ENCODE measurements around the gene WDFY3. TPM values are rescaled to one million over a fixed set of nuclear protein-coding genes. Genes with fewer than 3 reads are reported as not detected.

The WDFY3 gene
- total RNA-seq, 1 donor = 18.1 TPM

GRCh38 chr4:84931961-84932360, 34.5 kb downstream of the WDFY3 start:
- H3K4me3 ChIP-seq (ENCODE audit: low read length) = no peak overlapping the region
- H3K9me3 ChIP-seq (ENCODE audit: low read depth, low read length) = no peaks in the 10 kb centered on the region
- H3K27me3 ChIP-seq (ENCODE audit: insufficient read depth, low read length) = no peaks in the 10 kb centered on the region
- no peaks in the 10 kb centered on the region for H3K4me1 ChIP-seq (ENCODE audit: insufficient read depth, low read length)

GRCh38 chr4:84931274-84931673, 35.2 kb downstream of the WDFY3 start:
- H3K27me3 ChIP-seq (ENCODE audit: insufficient read depth, low read length) = no peaks in the 10 kb centered on the region
- H3K9me3 ChIP-seq (ENCODE audit: low read depth, low read length) = no peaks in the 10 kb centered on the region
- H3K4me3 ChIP-seq (ENCODE audit: low read length) = no peak overlapping the region
- no peaks in the 10 kb centered on the region for H3K4me1 ChIP-seq (ENCODE audit: insufficient read depth, low read length)

- Histone ChIP-seq H3K9me3 (ENCODE audit: low read depth, low read length) (no peaks in the 10 kb centered on the region), H3K4me1 (ENCODE audit: insufficient read depth, low read length) (no peaks in the 10 kb centered on the region), H3K4me3 (ENCODE audit: low read length) (no peak overlapping the region), H3K27me3 (ENCODE audit: insufficient read depth, low read length) (no peaks in the 10 kb centered on the region)
Measured at GRCh38 chr4:84928089-84928488, 38.4 kb downstream of the WDFY3 start.

- Histone ChIP-seq H3K9me3 (ENCODE audit: low read depth, low read length) (no peaks in the 10 kb centered on the region), H3K4me3 (ENCODE audit: low read length) (no peak overlapping the region), H3K4me1 (ENCODE audit: insufficient read depth, low read length) (no peaks in the 10 kb centered on the region), H3K27me3 (ENCODE audit: insufficient read depth, low read length) (no peaks in the 10 kb centered on the region)
Measured at GRCh38 chr4:84927428-84927827, 39.1 kb downstream of the WDFY3 start.

- Histone ChIP-seq H3K9me3 (ENCODE audit: low read depth, low read length) (no peaks in the 10 kb centered on the region), H3K27me3 (ENCODE audit: insufficient read depth, low read length) (no peaks in the 10 kb centered on the region), H3K4me3 (ENCODE audit: low read length) (no peak overlapping the region), H3K4me1 (ENCODE audit: insufficient read depth, low read length) (peaks cover 3% of the 10 kb centered on the region)
Measured at GRCh38 chr4:84925558-84925957, 40.9 kb downstream of the WDFY3 start.

GRCh38 chr4:84924434-84924833, 42.1 kb downstream of the WDFY3 start:
- peaks cover 4% of the 10 kb centered on the region for H3K4me1 ChIP-seq (ENCODE audit: insufficient read depth, low read length)
- H3K4me3 ChIP-seq (ENCODE audit: low read length) = no peak overlapping the region
- no peaks in the 10 kb centered on the region for H3K27me3 ChIP-seq (ENCODE audit: insufficient read depth, low read length)
- no peaks in the 10 kb centered on the region for H3K9me3 ChIP-seq (ENCODE audit: low read depth, low read length)

GRCh38 chr4:84920617-84921016, 45.9 kb downstream of the WDFY3 start:
- Histone ChIP-seq H3K4me1 (ENCODE audit: insufficient read depth, low read length) (peaks cover 8% of the 10 kb centered on the region), H3K27me3 (ENCODE audit: insufficient read depth, low read length) (no peaks in the 10 kb centered on the region), H3K4me3 (ENCODE audit: low read length) (no peak overlapping the region), H3K9me3 (ENCODE audit: low read depth, low read length) (no peaks in the 10 kb centered on the region)

- peaks cover 19% of the 10 kb centered on the region for H3K4me1 ChIP-seq (ENCODE audit: insufficient read depth, low read length)
- no peaks in the 10 kb centered on the region for H3K9me3 ChIP-seq (ENCODE audit: low read depth, low read length)
- H3K27me3 ChIP-seq (ENCODE audit: insufficient read depth, low read length) = no peaks in the 10 kb centered on the region
- no peak overlapping the region for H3K4me3 ChIP-seq (ENCODE audit: low read length)
Measured at GRCh38 chr4:84917869-84918600, 48.5 kb downstream of the WDFY3 start.

GRCh38 chr4:84917086-84917821, 49.2 kb downstream of the WDFY3 start:
- peaks cover 19% of the 10 kb centered on the region for H3K4me1 ChIP-seq (ENCODE audit: insufficient read depth, low read length)
- no peaks in the 10 kb centered on the region for H3K9me3 ChIP-seq (ENCODE audit: low read depth, low read length)
- H3K27me3 ChIP-seq (ENCODE audit: insufficient read depth, low read length) = no peaks in the 10 kb centered on the region
- H3K4me3 ChIP-seq (ENCODE audit: low read length) = no peak overlapping the region

GRCh38 chr4:84916227-84916626, 50.3 kb downstream of the WDFY3 start:
- H3K4me3 ChIP-seq (ENCODE audit: low read length) = no peak overlapping the region
- peaks cover 19% of the 10 kb centered on the region for H3K4me1 ChIP-seq (ENCODE audit: insufficient read depth, low read length)
- H3K27me3 ChIP-seq (ENCODE audit: insufficient read depth, low read length) = no peaks in the 10 kb centered on the region
- H3K9me3 ChIP-seq (ENCODE audit: low read depth, low read length) = no peaks in the 10 kb centered on the region

- H3K27me3 ChIP-seq (ENCODE audit: insufficient read depth, low read length) = no peaks in the 10 kb centered on the region
- no peaks in the 10 kb centered on the region for H3K9me3 ChIP-seq (ENCODE audit: low read depth, low read length)
- peaks cover 15% of the 10 kb centered on the region for H3K4me1 ChIP-seq (ENCODE audit: insufficient read depth, low read length)
- H3K4me3 ChIP-seq (ENCODE audit: low read length) = no peak overlapping the region
Measured at GRCh38 chr4:84915396-84915780, 51.1 kb downstream of the WDFY3 start.

GRCh38 chr4:84914686-84915395, 51.6 kb downstream of the WDFY3 start:
- no peaks in the 10 kb centered on the region for H3K9me3 ChIP-seq (ENCODE audit: low read depth, low read length)
- peaks cover 15% of the 10 kb centered on the region for H3K4me1 ChIP-seq (ENCODE audit: insufficient read depth, low read length)
- no peaks in the 10 kb centered on the region for H3K27me3 ChIP-seq (ENCODE audit: insufficient read depth, low read length)
- H3K4me3 ChIP-seq (ENCODE audit: low read length) = no peak overlapping the region

- Histone ChIP-seq H3K27me3 (ENCODE audit: insufficient read depth, low read length) (no peaks in the 10 kb centered on the region), H3K4me1 (ENCODE audit: insufficient read depth, low read length) (peaks cover 15% of the 10 kb centered on the region), H3K4me3 (ENCODE audit: low read length) (no peak overlapping the region), H3K9me3 (ENCODE audit: low read depth, low read length) (no peaks in the 10 kb centered on the region)
Measured at GRCh38 chr4:84913176-84913575, 53.3 kb downstream of the WDFY3 start.

GRCh38 chr4:84912741-84913140, 53.7 kb downstream of the WDFY3 start:
- Histone ChIP-seq H3K4me3 (ENCODE audit: low read length) (no peak overlapping the region), H3K27me3 (ENCODE audit: insufficient read depth, low read length) (no peaks in the 10 kb centered on the region), H3K4me1 (ENCODE audit: insufficient read depth, low read length) (peaks cover 18% of the 10 kb centered on the region), H3K9me3 (ENCODE audit: low read depth, low read length) (no peaks in the 10 kb centered on the region)

GRCh38 chr4:84908876-84909275, 57.6 kb downstream of the WDFY3 start:
- Histone ChIP-seq H3K9me3 (ENCODE audit: low read depth, low read length) (no peaks in the 10 kb centered on the region), H3K4me3 (ENCODE audit: low read length) (no peak overlapping the region), H3K27me3 (ENCODE audit: insufficient read depth, low read length) (no peaks in the 10 kb centered on the region), H3K4me1 (ENCODE audit: insufficient read depth, low read length) (peaks cover 14% of the 10 kb centered on the region)

All from mononuclear cell (primary cell).